MM.1S (cell line): Measurements from ENCODE around the gene PCDHGA5.

Experiments used
- CTCF ChIP-seq: fragments of 300-600 bp; sonication (generic); IDR thresholded peaks from 2 replicates; pipeline ENCODE4 v1.5.1; 2016; ENCODE audit warnings: antibody characterized with exemption, low read length, mixed read lengths
- EZH2 ChIP-seq: fragments of 300-600 bp; sonication (generic); optimal IDR thresholded peaks from 2 replicates; pipeline ENCODE3; 2017; ENCODE audit warnings: low read depth, mild to moderate bottlenecking, antibody characterized with exemption, low read length, mixed read lengths

- TF ChIP-seq CTCF (no peak), EZH2 (no peak)
Observed at GRCh38 chr5:141413540-141414069, 49.6 kb downstream of the PCDHGA5 start.
